H1 (cell line): ENCODE results near the gene BFSP2.

Experiments used
- CHD1 ChIP-seq: IDR thresholded peaks from 2 replicates; pipeline ENCODE4 v1.6.1; 2012; ENCODE audit warnings: low read depth, low read length, improper control_type of control experiment
- CHD2 ChIP-seq: IDR thresholded peaks from 2 replicates; pipeline ENCODE4 v1.6.1; 2012; ENCODE audit warnings: low read length, improper control_type of control experiment
- EP300 ChIP-seq, 2 experiments: IDR thresholded peaks; 1 replicate in 1 of 2; 2 replicates in 1 of 2; pipeline ENCODE4 v1.6.1; 2011 to 2012; ENCODE audit warnings: low read depth in 2 of 2, low read length in 2 of 2, mild to moderate bottlenecking in 2 of 2, borderline replicate concordance in 1 of 2, inconsistent platforms in 1 of 2, moderate library complexity in 1 of 2
- EZH2 ChIP-seq: fragments of 200-600 bp; sonication (generic); IDR thresholded peaks from 2 replicates; pipeline ENCODE4 v1.7.1; 2012; ENCODE audit warnings: low read depth, mild to moderate bottlenecking, moderate library complexity, low read length, inconsistent platforms; ENCODE audit not compliant: severe bottlenecking
- PHF8 ChIP-seq: fragments of 200-600 bp; sonication (generic); conservative IDR thresholded peaks from 2 replicates; pipeline ENCODE4 v1.7.1; 2012; ENCODE audit warnings: low read depth, mild to moderate bottlenecking, inconsistent platforms, low read length, moderate library complexity
- POLR2A ChIP-seq, 2 experiments: IDR thresholded peaks; 1 replicate in 1 of 2; 2 replicates in 1 of 2; pipeline ENCODE4 v1.6.1; 2011; ENCODE audit warnings: low read depth in 2 of 2, low read length in 2 of 2, mild to moderate bottlenecking in 2 of 2; ENCODE audit errors: control extremely low read depth in 1 of 2
- POLR2AphosphoS5 ChIP-seq: IDR thresholded peaks from 2 replicates; pipeline ENCODE4 v1.6.1; 2011; ENCODE audit warnings: low read depth, low read length
- RAD21 ChIP-seq, 2 experiments: IDR thresholded peaks in 1 of 2; conservative IDR thresholded peaks in 1 of 2; 2 replicates each; pipeline ENCODE4 v1.6.1; 2011; ENCODE audit warnings: low read depth in 2 of 2, low read length in 2 of 2, improper control_type of control experiment in 1 of 2, inconsistent platforms in 1 of 2, mild to moderate bottlenecking in 1 of 2, moderate library complexity in 1 of 2
- RFX5 ChIP-seq: IDR thresholded peaks from 2 replicates; pipeline ENCODE4 v1.6.1; 2011; ENCODE audit warnings: low read depth, low read length, improper control_type of control experiment, borderline replicate concordance
- SIN3A ChIP-seq, 2 experiments: IDR thresholded peaks in 1 of 2; conservative IDR thresholded peaks in 1 of 2; 2 replicates each; pipeline ENCODE4 v1.6.1; 2011 to 2012; ENCODE audit warnings: low read length in 2 of 2, improper control_type of control experiment in 1 of 2, low read depth in 1 of 2, mild to moderate bottlenecking in 1 of 2
- SP1 ChIP-seq: IDR thresholded peaks from 2 replicates; pipeline ENCODE4 v1.6.1; 2011; ENCODE audit warnings: low read depth, low read length
- SRF ChIP-seq: IDR thresholded peaks from 2 replicates; pipeline ENCODE4 v1.6.1; 2011; ENCODE audit warnings: mild to moderate bottlenecking, low read depth, low read length, moderate library complexity
- TF ChIP-seq, protein P1 (sequence below), 3 experiments: IDR thresholded peaks; 1 replicate in 2 of 3; 2 replicates in 1 of 3; pipeline versions ENCODE4 v1.5.1 to v1.6.1; 2011; ENCODE audit warnings: low read length in 3 of 3, mild to moderate bottlenecking in 3 of 3, inconsistent platforms in 2 of 3, low read depth in 1 of 3, moderate library complexity in 1 of 3; ENCODE audit not compliant: insufficient read depth in 1 of 3; ENCODE audit errors: control extremely low read depth in 1 of 3
- TF ChIP-seq, protein P2 (sequence below): IDR thresholded peaks from 2 replicates; pipeline ENCODE4 v1.6.1; 2012; ENCODE audit warnings: low read length, inconsistent platforms

DNA sequence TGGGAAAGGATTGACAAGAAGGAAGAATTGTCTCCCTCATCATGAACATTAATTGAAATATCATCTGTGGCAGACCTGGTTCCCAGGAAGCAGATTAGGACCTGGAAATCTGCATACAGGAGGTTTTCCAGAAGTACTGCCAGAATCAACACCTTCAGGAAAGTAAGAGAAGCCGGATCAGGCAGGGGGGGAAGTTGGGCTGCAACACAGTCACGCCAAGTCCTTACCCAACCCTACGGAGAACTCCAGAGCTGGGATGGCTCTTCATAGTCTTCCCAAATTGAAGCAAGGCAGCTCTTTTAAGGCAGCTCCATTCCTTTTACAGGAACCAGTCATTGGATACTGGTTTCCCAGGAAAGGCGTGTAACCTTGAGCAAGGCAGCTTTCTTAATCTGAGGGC, 35.2 kb upstream of the BFSP2 start:
- TF ChIP-seq, protein P1, sequence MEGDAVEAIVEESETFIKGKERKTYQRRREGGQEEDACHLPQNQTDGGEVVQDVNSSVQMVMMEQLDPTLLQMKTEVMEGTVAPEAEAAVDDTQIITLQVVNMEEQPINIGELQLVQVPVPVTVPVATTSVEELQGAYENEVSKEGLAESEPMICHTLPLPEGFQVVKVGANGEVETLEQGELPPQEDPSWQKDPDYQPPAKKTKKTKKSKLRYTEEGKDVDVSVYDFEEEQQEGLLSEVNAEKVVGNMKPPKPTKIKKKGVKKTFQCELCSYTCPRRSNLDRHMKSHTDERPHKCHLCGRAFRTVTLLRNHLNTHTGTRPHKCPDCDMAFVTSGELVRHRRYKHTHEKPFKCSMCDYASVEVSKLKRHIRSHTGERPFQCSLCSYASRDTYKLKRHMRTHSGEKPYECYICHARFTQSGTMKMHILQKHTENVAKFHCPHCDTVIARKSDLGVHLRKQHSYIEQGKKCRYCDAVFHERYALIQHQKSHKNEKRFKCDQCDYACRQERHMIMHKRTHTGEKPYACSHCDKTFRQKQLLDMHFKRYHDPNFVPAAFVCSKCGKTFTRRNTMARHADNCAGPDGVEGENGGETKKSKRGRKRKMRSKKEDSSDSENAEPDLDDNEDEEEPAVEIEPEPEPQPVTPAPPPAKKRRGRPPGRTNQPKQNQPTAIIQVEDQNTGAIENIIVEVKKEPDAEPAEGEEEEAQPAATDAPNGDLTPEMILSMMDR (IDR thresholded peaks at IDR 0.05; ENCODE audit: control extremely low read depth in 1 of 3, insufficient read depth in 1 of 3, low read depth in 1 of 3, low read length in 3 of 3): no peak
- TF ChIP-seq EZH2 (no peak), EP300 (IDR thresholded peaks at IDR 0.05; ENCODE audit: borderline replicate concordance in 1 of 2, low read depth in 2 of 2, low read length in 2 of 2) (no peak), SP1 (no peak), POLR2A (IDR thresholded peaks at IDR 0.05; ENCODE audit: control extremely low read depth in 1 of 2, low read depth in 2 of 2, low read length in 2 of 2) (no peak), RFX5 (no peak), SIN3A (conservative IDR thresholded peaks at IDR 0.05 in 1 of 2, IDR thresholded peaks at IDR 0.05 in 1 of 2; ENCODE audit: low read depth in 1 of 2, low read length in 2 of 2) (no peak), POLR2AphosphoS5 (no peak), SRF (no peak), CHD2 (no peak), RAD21 (IDR thresholded peaks at IDR 0.05 in 1 of 2, conservative IDR thresholded peaks at IDR 0.05 in 1 of 2; ENCODE audit: low read depth in 2 of 2, low read length in 2 of 2) (no peak), PHF8 (no peak), CHD1 (no peak)
- TF ChIP-seq, protein P2, sequence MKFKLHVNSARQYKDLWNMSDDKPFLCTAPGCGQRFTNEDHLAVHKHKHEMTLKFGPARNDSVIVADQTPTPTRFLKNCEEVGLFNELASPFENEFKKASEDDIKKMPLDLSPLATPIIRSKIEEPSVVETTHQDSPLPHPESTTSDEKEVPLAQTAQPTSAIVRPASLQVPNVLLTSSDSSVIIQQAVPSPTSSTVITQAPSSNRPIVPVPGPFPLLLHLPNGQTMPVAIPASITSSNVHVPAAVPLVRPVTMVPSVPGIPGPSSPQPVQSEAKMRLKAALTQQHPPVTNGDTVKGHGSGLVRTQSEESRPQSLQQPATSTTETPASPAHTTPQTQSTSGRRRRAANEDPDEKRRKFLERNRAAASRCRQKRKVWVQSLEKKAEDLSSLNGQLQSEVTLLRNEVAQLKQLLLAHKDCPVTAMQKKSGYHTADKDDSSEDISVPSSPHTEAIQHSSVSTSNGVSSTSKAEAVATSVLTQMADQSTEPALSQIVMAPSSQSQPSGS: no peak
